ENCODE results near the gene ATE1.

Gene ATE1

DNA sequence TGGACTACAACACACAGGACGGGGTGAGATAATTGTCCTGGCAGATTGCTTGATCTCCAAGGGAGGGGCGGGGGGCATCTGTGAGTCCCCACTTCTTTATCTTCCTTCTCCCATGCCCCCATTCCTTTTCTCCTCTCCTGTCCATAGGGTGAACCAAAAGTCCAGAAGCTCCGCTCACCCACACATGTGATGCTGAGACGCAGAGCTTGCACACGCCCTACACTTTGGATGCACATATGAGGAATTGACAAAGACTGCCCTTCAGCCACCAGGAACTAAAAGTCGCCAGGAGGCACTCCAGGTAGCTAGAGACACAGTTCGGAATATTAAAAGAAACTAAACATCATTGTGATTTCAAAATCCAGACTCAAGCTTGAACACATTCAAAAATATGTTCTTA is 216.9 kb downstream of the ATE1 start:
- no peak for TF ChIP-seq RAD21 (IDR thresholded peaks at IDR 0.05; ENCODE audit: low read depth)
- TF ChIP-seq FOXM1 (IDR thresholded peaks at IDR 0.05; ENCODE audit: borderline replicate concordance, low read depth): no peak
- no peak for TF ChIP-seq CREB1 (IDR thresholded peaks at IDR 0.05; ENCODE audit: low read depth)
- no peak for TF ChIP-seq TAF1 (IDR thresholded peaks at IDR 0.05; ENCODE audit: low read depth)
- TF ChIP-seq ZBTB7A (IDR thresholded peaks at IDR 0.05; ENCODE audit: low read depth): no peak
- TF ChIP-seq EGR1 (IDR thresholded peaks at IDR 0.05): no peak

DNA sequence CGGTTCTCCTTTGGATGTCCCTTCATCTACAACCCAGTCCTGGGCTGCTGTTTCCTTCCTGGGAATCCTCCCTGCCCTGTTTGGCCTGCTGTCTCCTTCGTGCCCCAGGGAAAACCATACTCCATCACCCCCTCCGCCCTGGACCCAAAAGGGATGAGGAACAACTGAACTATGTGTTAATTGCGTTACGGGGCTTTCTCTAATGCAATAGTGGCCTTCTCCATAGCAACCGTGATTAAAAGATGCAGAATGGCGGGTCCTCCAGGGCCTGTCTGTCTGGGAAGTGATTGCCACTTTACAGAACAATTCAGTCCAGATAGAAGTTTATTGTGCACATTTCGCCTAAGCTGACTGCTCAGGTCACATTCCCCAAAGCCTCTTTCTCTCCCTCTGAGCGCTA is 217.6 kb downstream of the ATE1 start:
- TF ChIP-seq FOXM1 (IDR thresholded peaks at IDR 0.05; ENCODE audit: borderline replicate concordance, low read depth): no peak
- TF ChIP-seq YY1 (IDR thresholded peaks at IDR 0.05; ENCODE audit: low read depth): no peak
- TF ChIP-seq CEBPB (IDR thresholded peaks at IDR 0.05): no peak
- no peak for TF ChIP-seq CREB1 (IDR thresholded peaks at IDR 0.05; ENCODE audit: low read depth)
- no peak for TF ChIP-seq USF1 (IDR thresholded peaks at IDR 0.05)
- TF ChIP-seq EGR1 (IDR thresholded peaks at IDR 0.05): no peak
- no peak for TF ChIP-seq ZBTB7A (IDR thresholded peaks at IDR 0.05; ENCODE audit: low read depth)
- no peak for TF ChIP-seq TEAD4 (IDR thresholded peaks at IDR 0.05)
- TF ChIP-seq EP300 (IDR thresholded peaks at IDR 0.05; ENCODE audit: borderline replicate concordance): no peak
- no peak for TF ChIP-seq MAX (IDR thresholded peaks at IDR 0.05)
- no peak for TF ChIP-seq RAD21 (IDR thresholded peaks at IDR 0.05; ENCODE audit: low read depth)
- TF ChIP-seq TAF1 (IDR thresholded peaks at IDR 0.05; ENCODE audit: low read depth): no peak
- TF ChIP-seq TCF12 (IDR thresholded peaks at IDR 0.05; ENCODE audit: low read depth): no peak
- no peak for TF ChIP-seq REST (IDR thresholded peaks at IDR 0.05; ENCODE audit: low read depth)

- TF ChIP-seq MAX (IDR thresholded peaks at IDR 0.05) (no peak), REST (IDR thresholded peaks at IDR 0.05; ENCODE audit: low read depth) (no peak), TAF1 (IDR thresholded peaks at IDR 0.05; ENCODE audit: low read depth) (no peak), FOXM1 (IDR thresholded peaks at IDR 0.05; ENCODE audit: borderline replicate concordance, low read depth) (no peak), ZBTB7A (IDR thresholded peaks at IDR 0.05; ENCODE audit: low read depth) (no peak), RAD21 (IDR thresholded peaks at IDR 0.05; ENCODE audit: low read depth) (no peak), TCF12 (IDR thresholded peaks at IDR 0.05; ENCODE audit: low read depth) (no peak), YY1 (IDR thresholded peaks at IDR 0.05; ENCODE audit: low read depth) (no peak), TEAD4 (IDR thresholded peaks at IDR 0.05) (no peak), CREB1 (IDR thresholded peaks at IDR 0.05; ENCODE audit: low read depth) (no peak), CEBPB (IDR thresholded peaks at IDR 0.05) (no peak), USF1 (IDR thresholded peaks at IDR 0.05) (no peak), EGR1 (IDR thresholded peaks at IDR 0.05) (no peak), NFIC (IDR thresholded peaks at IDR 0.05) (no peak), EP300 (IDR thresholded peaks at IDR 0.05; ENCODE audit: borderline replicate concordance) (no peak)
Measured at GRCh38 chr10:121709675-121710073, 218.2 kb downstream of the ATE1 start.

GRCh38 chr10:121708728-121709674 is 218.8 kb downstream of the ATE1 start:
- TF ChIP-seq REST (IDR thresholded peaks at IDR 0.05; ENCODE audit: low read depth) (no peak), YY1 (IDR thresholded peaks at IDR 0.05; ENCODE audit: low read depth) (no peak), MAX (IDR thresholded peaks at IDR 0.05) (no peak), TAF1 (IDR thresholded peaks at IDR 0.05; ENCODE audit: low read depth) (no peak), TEAD4 (IDR thresholded peaks at IDR 0.05) (no peak), USF1 (IDR thresholded peaks at IDR 0.05) (no peak), CREB1 (IDR thresholded peaks at IDR 0.05; ENCODE audit: low read depth) (no peak), EP300 (IDR thresholded peaks at IDR 0.05; ENCODE audit: borderline replicate concordance) (no peak), ZBTB7A (IDR thresholded peaks at IDR 0.05; ENCODE audit: low read depth) (no peak), NFIC (IDR thresholded peaks at IDR 0.05) (no peak), CEBPB (IDR thresholded peaks at IDR 0.05) (no peak), EGR1 (IDR thresholded peaks at IDR 0.05) (no peak)

All from Ishikawa (cell line).